Measurements from ENCODE around the gene TAOK1. TPM values are rescaled to one million over a fixed set of nuclear protein-coding genes. Genes with fewer than 3 reads are reported as not detected.
A peak's percentile ranks its signal among the peaks of the same experiment; 100 is the strongest.

The TAOK1 gene
- total RNA-seq, 2 donors from 2014 or later = 21.0 to 34.9 TPM

DNA sequence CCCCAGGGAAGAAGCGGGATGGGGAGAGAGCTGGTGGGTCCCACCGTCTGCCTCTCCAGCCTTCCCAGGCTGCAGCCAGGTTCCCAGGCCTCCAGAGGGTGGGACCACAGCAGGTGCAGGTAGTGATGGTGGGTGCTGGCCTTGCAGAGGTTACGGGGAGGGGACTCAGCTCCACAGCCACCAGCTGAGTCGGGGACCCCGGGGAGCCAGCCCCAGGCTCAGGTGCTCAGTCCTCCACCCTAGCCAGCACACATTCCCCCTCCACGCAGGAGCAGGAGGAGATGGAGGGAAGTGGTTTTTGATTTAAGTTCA is 183.4 kb downstream of the TAOK1 start:
- H3K4me1 ChIP-seq = peaks cover 48% of the 10 kb centered on the region

DNA sequence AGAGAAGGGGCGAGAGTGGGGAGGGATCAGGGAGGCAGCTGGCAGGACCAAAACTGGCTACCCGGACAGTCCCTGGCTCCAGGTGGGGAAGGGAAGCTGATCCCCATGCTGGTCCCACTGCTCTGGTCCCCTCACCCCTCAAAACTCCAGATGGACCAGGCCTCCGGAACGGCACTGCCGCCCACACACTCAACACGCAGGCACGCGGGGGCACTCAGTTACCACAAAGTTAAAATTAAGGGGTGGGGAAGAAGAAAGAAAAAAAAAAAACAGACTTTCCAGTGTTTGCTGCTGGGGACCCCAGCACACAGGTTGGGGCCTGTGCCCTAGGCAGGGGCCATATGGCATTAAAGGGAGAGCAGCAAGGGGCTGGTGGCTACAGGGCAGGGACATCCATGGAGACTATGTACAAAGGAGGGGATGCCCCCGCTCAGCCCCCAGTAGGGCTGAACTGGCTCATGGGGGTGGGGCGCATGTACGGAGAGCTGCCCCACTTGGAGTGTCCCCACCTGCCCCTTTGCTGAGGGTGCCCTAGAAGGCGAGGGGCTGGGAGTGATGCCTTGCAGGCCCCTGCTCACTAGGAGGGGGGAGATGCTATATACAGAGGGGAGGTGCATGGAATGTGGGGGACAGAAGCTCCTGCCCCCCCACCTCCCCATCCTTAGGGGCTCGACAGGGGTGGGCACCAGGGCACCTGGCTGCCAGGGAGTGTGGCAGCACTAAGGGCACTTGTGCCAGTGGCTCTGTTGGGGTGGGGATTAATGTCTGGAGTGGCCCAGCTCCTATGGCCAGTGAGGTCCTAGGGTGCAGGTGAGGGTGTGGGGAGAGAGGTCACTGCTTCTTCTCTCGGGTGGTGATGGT is 183.9 kb downstream of the TAOK1 start:
- Histone ChIP-seq H3K4me3 (no peak overlapping the region), H3K9me3 (no peaks in the 10 kb centered on the region), H3K27me3 (no peaks in the 10 kb centered on the region), H3K36me3 (replicated peaks in 1 of 2; ENCODE audit: insufficient read depth in 1 of 2, low read depth in 2 of 2) (peaks cover 0 to 3% of the 10 kb centered on the region in 2 donors), H3K27ac (peak overlapping the region in 2 of 4 donors; percentile 14 to 52), H3K4me1 (peaks cover 44% of the 10 kb centered on the region)
- 82 to 83% methylated on average over 11 to 14 of the region's 14 CpGs for whole genome bisulfite sequencing, 2 donors
- DNase-seq = peak in 2 of 4 donors; percentile 4 to 8
- TF ChIP-seq, protein P1, sequence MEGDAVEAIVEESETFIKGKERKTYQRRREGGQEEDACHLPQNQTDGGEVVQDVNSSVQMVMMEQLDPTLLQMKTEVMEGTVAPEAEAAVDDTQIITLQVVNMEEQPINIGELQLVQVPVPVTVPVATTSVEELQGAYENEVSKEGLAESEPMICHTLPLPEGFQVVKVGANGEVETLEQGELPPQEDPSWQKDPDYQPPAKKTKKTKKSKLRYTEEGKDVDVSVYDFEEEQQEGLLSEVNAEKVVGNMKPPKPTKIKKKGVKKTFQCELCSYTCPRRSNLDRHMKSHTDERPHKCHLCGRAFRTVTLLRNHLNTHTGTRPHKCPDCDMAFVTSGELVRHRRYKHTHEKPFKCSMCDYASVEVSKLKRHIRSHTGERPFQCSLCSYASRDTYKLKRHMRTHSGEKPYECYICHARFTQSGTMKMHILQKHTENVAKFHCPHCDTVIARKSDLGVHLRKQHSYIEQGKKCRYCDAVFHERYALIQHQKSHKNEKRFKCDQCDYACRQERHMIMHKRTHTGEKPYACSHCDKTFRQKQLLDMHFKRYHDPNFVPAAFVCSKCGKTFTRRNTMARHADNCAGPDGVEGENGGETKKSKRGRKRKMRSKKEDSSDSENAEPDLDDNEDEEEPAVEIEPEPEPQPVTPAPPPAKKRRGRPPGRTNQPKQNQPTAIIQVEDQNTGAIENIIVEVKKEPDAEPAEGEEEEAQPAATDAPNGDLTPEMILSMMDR (IDR thresholded peaks at IDR 0.05) = no peak
- TF ChIP-seq POLR2A (IDR thresholded peaks at IDR 0.05) = no peak
- intact Hi-C loops (cut with DNase I) = no loop called here
- peak; percentile 2 for ATAC-seq

More for the DNA sequence above, 183.4 kb downstream of the TAOK1 start:
- ATAC-seq (no peak), DNase-seq (peak in 2 of 4 donors; percentile 2 to 10)
- intact Hi-C loops (cut with DNase I) = no loop called here
- no peaks in the 10 kb centered on the region for H3K27me3 ChIP-seq
- no peaks in the 10 kb centered on the region for H3K9me3 ChIP-seq
- WGBS, 2 donors = 71 to 75% methylated on average over 3 to 6 of the region's 6 CpGs
- H3K36me3 ChIP-seq (replicated peaks in 1 of 2; ENCODE audit: insufficient read depth in 1 of 2, low read depth in 2 of 2) = peaks cover 0 to 3% of the 10 kb centered on the region in 2 donors
- TF ChIP-seq POLR2A (IDR thresholded peaks at IDR 0.05) = no peak
- TF ChIP-seq, protein P1 (IDR thresholded peaks at IDR 0.05) = no peak
- H3K27ac ChIP-seq = no peak overlapping the region
- H3K4me3 ChIP-seq = no peak overlapping the region

GRCh38 chr17:29574732-29575510 is 184.8 kb downstream of the TAOK1 start:
- DNase-seq (peak; percentile 61 to 78 (median 74)), ATAC-seq (peak; percentile 67)
- WGBS, 2 donors = 33 to 35% methylated on average over 7 to 16 of the region's 17 CpGs
- TF ChIP-seq POLR2A (IDR thresholded peaks at IDR 0.05) = no peak
- TF ChIP-seq, protein P1 (IDR thresholded peaks at IDR 0.05) = peak in 2 of 7 experiments; percentile 19 to 22
- Histone ChIP-seq H3K4me3 (no peak overlapping the region), H3K36me3 (replicated peaks in 1 of 2; ENCODE audit: insufficient read depth in 1 of 2, low read depth in 2 of 2) (peaks cover 0 to 3% of the 10 kb centered on the region in 2 donors), H3K27me3 (no peaks in the 10 kb centered on the region), H3K4me1 (peaks cover 37% of the 10 kb centered on the region), H3K27ac (peak overlapping the region in 3 of 4 donors; percentile 14 to 52 (median 15)), H3K9me3 (no peaks in the 10 kb centered on the region)
- intact Hi-C loops (cut with DNase I) = no loop called here

- peaks cover 34% of the 10 kb centered on the region for H3K4me1 ChIP-seq
- TF ChIP-seq, protein P1 (IDR thresholded peaks at IDR 0.05) = no peak
- TF ChIP-seq POLR2A (IDR thresholded peaks at IDR 0.05) = no peak
- peaks cover 0 to 3% of the 10 kb centered on the region in 2 donors for H3K36me3 ChIP-seq (replicated peaks in 1 of 2; ENCODE audit: insufficient read depth in 1 of 2, low read depth in 2 of 2)
- intact Hi-C loops (cut with DNase I) = no loop called here
- H3K4me3 ChIP-seq = no peak overlapping the region
- DNase-seq = peak in 2 of 4 donors; percentile 5 to 9
- H3K9me3 ChIP-seq = no peaks in the 10 kb centered on the region
- peak overlapping the region in 1 of 4 donors; percentile 14 for H3K27ac ChIP-seq
- no peak for ATAC-seq
- H3K27me3 ChIP-seq = no peaks in the 10 kb centered on the region
- 89 to 90% methylated on average over 20 to 26 of the region's 28 CpGs for WGBS, 2 donors
These were observed 185.5 kb downstream of the TAOK1 start for GRCh38 chr17:29575511-29576213.
